Uterus (tissue), 4 donors: Measurements from ENCODE around the gene KTI12. TPM values are rescaled to one million over a fixed set of nuclear protein-coding genes. Genes with fewer than 3 reads are reported as not detected.
A peak's percentile ranks its signal among the peaks of the same experiment; 100 is the strongest.
"Not testable (repeated sequence)": the region's sequence is repeated elsewhere in the genome, so short reads cannot be mapped to it uniquely, and the experiment has no call there.

Source experiments
- DNase-seq, 2 donors: peaks; one replicate each; pipeline ENCODE4 v3.0.0-alpha.2; 2019 to 2020
- H3K27ac ChIP-seq, 2 donors: fragments of 200-600 bp; sonication (generic); 1 replicate in 1 of 2; 2 replicates in 1 of 2; pipeline ENCODE4 v1.5.1; 2016 to 2018
- H3K27me3 ChIP-seq, 2 donors: fragments of 200-600 bp; sonication (generic); one replicate each; pipeline ENCODE4 v1.5.1; 2018 to 2019; ENCODE audit warnings: control low read depth in 1 of 2
- H3K36me3 ChIP-seq, 2 donors: fragments of 200-600 bp; sonication (generic); one replicate each; pipeline ENCODE4 v1.5.1; 2019; ENCODE audit warnings: control low read depth in 1 of 2
- H3K4me1 ChIP-seq, 2 donors: fragments of 200-600 bp; sonication (generic); one replicate each; pipeline ENCODE4 v1.5.1; 2018 to 2019; ENCODE audit warnings: control low read depth in 1 of 2
- H3K4me3 ChIP-seq, 2 donors: fragments of 200-600 bp; sonication (generic); 1 replicate in 1 of 2; 2 replicates in 1 of 2; pipeline ENCODE4 v1.5.1; 2018 to 2019; ENCODE audit warnings: mild to moderate bottlenecking in 1 of 2
- H3K9me3 ChIP-seq, 2 donors: fragments of 200-600 bp; sonication (generic); one replicate each; pipeline ENCODE4 v1.5.1; 2019; ENCODE audit warnings: control low read depth in 1 of 2
- POLR2A ChIP-seq, 2 donors: fragments of 450-650 bp; IDR thresholded peaks; one replicate each; pipeline ENCODE4 v1.6.1; 2016; ENCODE audit warnings: antibody characterized with exemption in 2 of 2, mild to moderate bottlenecking in 1 of 2, moderate library complexity in 1 of 2
- intact Hi-C: fragments of 100-400 bp; cut with DNase I; formaldehyde crosslinking; loops from one replicate; pipeline ENCODE4 v1.15.1; 2023; ENCODE audit warnings: low total_unique reads
- total RNA-seq, 4 donors: library from RNA; depleted of rRNA in 3 of 4; stranded (reverse); fragments of >200 nt in 3 of 4; gene quantifications; one replicate each; pipeline versions ENCODE4 v1.1.0 to v1.2.4, GENCODE V29; 2014 to 2023
- TF ChIP-seq, protein P1 (sequence below), 4 experiments: fragments of 200-600 bp in 2 of 4; fragments of 450-650 bp in 2 of 4; sonication (generic) in 2 of 4; IDR thresholded peaks; one replicate each; pipeline ENCODE4 v1.5.1; 2016 to 2019; ENCODE audit warnings: antibody characterized with exemption in 4 of 4, mild to moderate bottlenecking in 2 of 4, moderate library complexity in 1 of 4
- donor health status: DM: yes; HTN: yes; CAD: no.

Gene KTI12
- total RNA-seq, 4 donors from 2014 or later, result 5.4 to 21.3 (median 11.8) TPM

- no peaks in the 10 kb centered on the region for H3K9me3 ChIP-seq
- peak overlapping the region; percentile 65 to 77 for H3K4me3 ChIP-seq
- H3K36me3 ChIP-seq, result no peaks in the 10 kb centered on the region
- intact Hi-C loops, result no loop called here
- peaks cover 0 to 5% of the 10 kb centered on the region in 2 donors for H3K4me1 ChIP-seq
- no peak for DNase-seq
- no peak for TF ChIP-seq POLR2A (IDR thresholded peaks at IDR 0.05)
- TF ChIP-seq, protein P1, sequence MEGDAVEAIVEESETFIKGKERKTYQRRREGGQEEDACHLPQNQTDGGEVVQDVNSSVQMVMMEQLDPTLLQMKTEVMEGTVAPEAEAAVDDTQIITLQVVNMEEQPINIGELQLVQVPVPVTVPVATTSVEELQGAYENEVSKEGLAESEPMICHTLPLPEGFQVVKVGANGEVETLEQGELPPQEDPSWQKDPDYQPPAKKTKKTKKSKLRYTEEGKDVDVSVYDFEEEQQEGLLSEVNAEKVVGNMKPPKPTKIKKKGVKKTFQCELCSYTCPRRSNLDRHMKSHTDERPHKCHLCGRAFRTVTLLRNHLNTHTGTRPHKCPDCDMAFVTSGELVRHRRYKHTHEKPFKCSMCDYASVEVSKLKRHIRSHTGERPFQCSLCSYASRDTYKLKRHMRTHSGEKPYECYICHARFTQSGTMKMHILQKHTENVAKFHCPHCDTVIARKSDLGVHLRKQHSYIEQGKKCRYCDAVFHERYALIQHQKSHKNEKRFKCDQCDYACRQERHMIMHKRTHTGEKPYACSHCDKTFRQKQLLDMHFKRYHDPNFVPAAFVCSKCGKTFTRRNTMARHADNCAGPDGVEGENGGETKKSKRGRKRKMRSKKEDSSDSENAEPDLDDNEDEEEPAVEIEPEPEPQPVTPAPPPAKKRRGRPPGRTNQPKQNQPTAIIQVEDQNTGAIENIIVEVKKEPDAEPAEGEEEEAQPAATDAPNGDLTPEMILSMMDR (IDR thresholded peaks at IDR 0.05), result no peak
- no peaks in the 10 kb centered on the region for H3K27me3 ChIP-seq
- peak overlapping the region; percentile 90 for H3K27ac ChIP-seq
Measured at GRCh38 chr1:52054496-52055065, 21.0 kb upstream of the KTI12 start.

GRCh38 chr1:52053862-52054261, 20.3 kb upstream of the KTI12 start:
- no peak overlapping the region for H3K27ac ChIP-seq
- no peaks in the 10 kb centered on the region for H3K9me3 ChIP-seq
- H3K4me3 ChIP-seq, result peak overlapping the region in 1 of 2 donors; percentile 77
- H3K27me3 ChIP-seq, result no peaks in the 10 kb centered on the region
- no peak for TF ChIP-seq POLR2A (IDR thresholded peaks at IDR 0.05)
- TF ChIP-seq, protein P1 (IDR thresholded peaks at IDR 0.05), result no peak
- intact Hi-C loops, result no loop called here
- DNase-seq, result no peak
- H3K36me3 ChIP-seq, result no peaks in the 10 kb centered on the region
- no peaks in the 10 kb centered on the region for H3K4me1 ChIP-seq

GRCh38 chr1:52049337-52049736, 15.7 kb upstream of the KTI12 start:
- H3K36me3 ChIP-seq, H3K9me3 ChIP-seq, DNase-seq, H3K4me1 ChIP-seq, H3K4me3 ChIP-seq, H3K27me3 ChIP-seq, H3K27ac ChIP-seq, intact Hi-C loops: not testable (repeated sequence)

- DNase-seq, H3K9me3 ChIP-seq, H3K4me1 ChIP-seq, intact Hi-C loops, H3K27ac ChIP-seq, H3K27me3 ChIP-seq, H3K36me3 ChIP-seq, H3K4me3 ChIP-seq: not testable (repeated sequence)
Measured at GRCh38 chr1:52045666-52046195, 12.1 kb upstream of the KTI12 start.

DNA sequence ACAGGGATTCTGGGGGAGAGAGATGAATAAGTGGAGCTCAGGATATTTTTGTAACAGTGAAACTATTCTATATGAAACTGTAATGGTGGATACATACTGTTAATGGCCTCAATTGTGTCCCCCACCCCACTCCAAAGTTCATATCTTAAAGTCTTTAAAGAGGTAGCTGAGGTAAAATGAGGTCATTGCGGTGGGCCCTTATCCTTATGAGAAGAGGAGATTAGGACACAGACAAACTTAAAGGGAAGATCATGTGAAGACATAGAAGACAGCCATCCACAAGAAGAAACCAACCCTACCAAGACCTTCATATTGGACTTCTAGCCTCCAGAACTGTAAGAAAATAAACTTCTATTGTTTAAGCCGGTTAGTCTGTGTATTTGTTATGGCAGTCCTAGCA, 11.6 kb upstream of the KTI12 start:
- TF ChIP-seq POLR2A (IDR thresholded peaks at IDR 0.05), result no peak
- intact Hi-C loops, result no loop called here

DNA sequence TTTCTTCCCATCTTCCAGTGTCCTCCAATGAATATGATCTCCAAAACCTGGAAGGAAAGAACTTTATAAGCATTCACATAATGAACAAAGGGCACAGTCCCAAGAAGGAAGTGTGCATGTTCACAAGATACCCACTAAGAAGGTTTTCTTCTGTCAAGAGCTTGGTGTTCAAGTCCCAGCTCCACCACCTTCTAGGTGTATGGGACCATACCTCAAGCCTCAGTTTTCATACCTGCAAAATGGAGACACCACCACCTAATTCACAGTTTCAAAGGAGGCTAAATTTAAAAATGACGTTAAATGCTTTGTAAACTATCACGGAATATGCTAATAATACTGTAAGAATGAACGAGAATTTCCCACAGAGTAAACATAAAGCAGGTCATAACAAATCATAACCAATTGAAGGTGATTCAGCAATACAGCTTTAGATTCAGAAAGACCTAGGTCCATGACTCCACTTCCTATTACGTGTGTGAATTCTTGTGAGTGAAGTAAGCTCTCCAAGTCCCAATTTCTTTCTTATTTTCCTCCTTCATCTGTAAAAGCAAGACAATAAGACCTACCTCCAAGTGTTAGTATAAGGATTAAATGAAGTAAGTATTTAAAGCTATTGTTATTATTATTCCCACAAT, 8.1 kb upstream of the KTI12 start:
- TF ChIP-seq POLR2A (IDR thresholded peaks at IDR 0.05), result no peak
- TF ChIP-seq, protein P1 (IDR thresholded peaks at IDR 0.05), result no peak
- Histone ChIP-seq H3K9me3 (no peaks in the 10 kb centered on the region), H3K36me3 (no peaks in the 10 kb centered on the region), H3K27me3 (no peaks in the 10 kb centered on the region), H3K4me3 (no peak overlapping the region), H3K27ac (no peak overlapping the region), H3K4me1 (no peaks in the 10 kb centered on the region)
- intact Hi-C loops, result no loop called here
- no peak for DNase-seq

More for the DNA sequence above, 11.6 kb upstream of the KTI12 start:
- Histone ChIP-seq H3K9me3 (no peaks in the 10 kb centered on the region), H3K36me3 (no peaks in the 10 kb centered on the region), H3K27ac (no peak overlapping the region), H3K4me3 (no peak overlapping the region), H3K4me1 (no peaks in the 10 kb centered on the region), H3K27me3 (no peaks in the 10 kb centered on the region)
- no peak for DNase-seq
